Measurements from ENCODE around the gene BUD31. TPM values are rescaled to one million over a fixed set of nuclear protein-coding genes. Genes with fewer than 3 reads are reported as not detected.

Gene BUD31
- total RNA-seq, 2 donors from 2014 or later, result 36.7 to 57.0 TPM

- H3K9me3 ChIP-seq, result no peaks in the 10 kb centered on the region
- H3K36me3 ChIP-seq, result peaks cover 53% of the 10 kb centered on the region
- no peaks in the 10 kb centered on the region for H3K27me3 ChIP-seq
- TF ChIP-seq, protein P1, sequence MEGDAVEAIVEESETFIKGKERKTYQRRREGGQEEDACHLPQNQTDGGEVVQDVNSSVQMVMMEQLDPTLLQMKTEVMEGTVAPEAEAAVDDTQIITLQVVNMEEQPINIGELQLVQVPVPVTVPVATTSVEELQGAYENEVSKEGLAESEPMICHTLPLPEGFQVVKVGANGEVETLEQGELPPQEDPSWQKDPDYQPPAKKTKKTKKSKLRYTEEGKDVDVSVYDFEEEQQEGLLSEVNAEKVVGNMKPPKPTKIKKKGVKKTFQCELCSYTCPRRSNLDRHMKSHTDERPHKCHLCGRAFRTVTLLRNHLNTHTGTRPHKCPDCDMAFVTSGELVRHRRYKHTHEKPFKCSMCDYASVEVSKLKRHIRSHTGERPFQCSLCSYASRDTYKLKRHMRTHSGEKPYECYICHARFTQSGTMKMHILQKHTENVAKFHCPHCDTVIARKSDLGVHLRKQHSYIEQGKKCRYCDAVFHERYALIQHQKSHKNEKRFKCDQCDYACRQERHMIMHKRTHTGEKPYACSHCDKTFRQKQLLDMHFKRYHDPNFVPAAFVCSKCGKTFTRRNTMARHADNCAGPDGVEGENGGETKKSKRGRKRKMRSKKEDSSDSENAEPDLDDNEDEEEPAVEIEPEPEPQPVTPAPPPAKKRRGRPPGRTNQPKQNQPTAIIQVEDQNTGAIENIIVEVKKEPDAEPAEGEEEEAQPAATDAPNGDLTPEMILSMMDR (IDR thresholded peaks at IDR 0.05), result no peak
- no peak for DNase-seq (ENCODE audit: low spot score)
- H3K4me3 ChIP-seq, result no peak overlapping the region
- no peak overlapping the region for H3K27ac ChIP-seq
- peaks cover 0 to 30% of the 10 kb centered on the region in 2 donors for H3K4me1 ChIP-seq
Observed at GRCh38 chr7:99455874-99456273, 47.1 kb downstream of the BUD31 start.

DNA sequence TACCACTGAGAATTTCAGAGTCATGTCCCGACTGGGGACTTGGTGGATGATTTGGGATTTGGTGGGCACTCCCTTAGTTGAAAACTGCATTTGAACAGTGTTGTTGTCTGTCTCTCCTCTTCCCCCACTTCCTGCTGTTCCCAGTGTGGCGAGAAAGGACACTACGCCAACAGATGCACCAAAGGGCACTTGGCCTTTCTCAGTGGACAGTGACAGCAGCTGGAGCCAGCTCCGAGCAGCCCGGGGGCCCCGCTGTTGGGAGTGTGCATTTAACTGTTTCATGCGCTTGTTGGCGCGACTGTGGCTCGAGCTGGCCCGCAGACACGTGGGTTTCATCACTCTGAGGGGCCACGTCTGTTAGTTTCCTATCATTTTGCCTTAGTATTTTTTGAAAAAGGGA lies 47.5 kb downstream of the BUD31 start:
- Histone ChIP-seq H3K27ac (no peak overlapping the region), H3K36me3 (peaks cover 53% of the 10 kb centered on the region), H3K4me3 (no peak overlapping the region), H3K4me1 (peaks cover 0 to 34% of the 10 kb centered on the region in 2 donors), H3K27me3 (no peaks in the 10 kb centered on the region), H3K9me3 (no peaks in the 10 kb centered on the region)
- TF ChIP-seq, protein P1 (IDR thresholded peaks at IDR 0.05), result no peak
- no peak for DNase-seq (ENCODE audit: low spot score)

DNA sequence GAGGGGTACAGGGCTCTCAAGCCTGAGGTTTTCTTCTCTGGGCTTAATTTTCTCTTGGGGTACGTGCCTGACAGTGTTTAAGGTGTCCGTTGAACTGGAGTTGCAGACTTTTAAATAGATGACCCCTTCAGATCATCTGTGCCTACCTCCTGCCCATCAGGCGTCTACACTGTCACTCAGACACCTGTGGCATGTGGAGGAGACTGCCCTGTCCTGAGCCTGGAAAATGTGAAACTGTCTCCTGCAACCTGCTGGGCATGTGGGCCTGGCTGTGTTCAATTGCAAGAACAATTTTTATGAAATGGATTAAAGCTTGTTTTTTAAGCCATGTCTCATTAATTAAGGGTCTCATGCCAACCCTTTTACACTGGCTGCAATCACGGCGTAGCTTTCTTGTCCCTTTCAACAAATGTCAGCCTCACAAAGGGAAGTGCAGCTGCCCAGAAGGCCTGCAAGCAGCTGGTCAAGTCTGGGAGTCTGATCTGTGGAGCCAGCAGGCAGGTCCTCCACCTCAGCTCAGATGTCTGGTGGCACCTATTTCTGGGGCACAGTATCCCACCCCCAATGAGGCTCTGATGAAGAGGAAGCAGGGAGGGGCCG lies 48.4 kb downstream of the BUD31 start:
- no peaks in the 10 kb centered on the region for H3K27me3 ChIP-seq
- no peak overlapping the region for H3K27ac ChIP-seq
- no peak for DNase-seq (ENCODE audit: low spot score)
- H3K4me3 ChIP-seq, result no peak overlapping the region
- peaks cover 0 to 40% of the 10 kb centered on the region in 2 donors for H3K4me1 ChIP-seq
- no peaks in the 10 kb centered on the region for H3K9me3 ChIP-seq
- peaks cover 48% of the 10 kb centered on the region for H3K36me3 ChIP-seq
- TF ChIP-seq, protein P1 (IDR thresholded peaks at IDR 0.05), result no peak

DNA sequence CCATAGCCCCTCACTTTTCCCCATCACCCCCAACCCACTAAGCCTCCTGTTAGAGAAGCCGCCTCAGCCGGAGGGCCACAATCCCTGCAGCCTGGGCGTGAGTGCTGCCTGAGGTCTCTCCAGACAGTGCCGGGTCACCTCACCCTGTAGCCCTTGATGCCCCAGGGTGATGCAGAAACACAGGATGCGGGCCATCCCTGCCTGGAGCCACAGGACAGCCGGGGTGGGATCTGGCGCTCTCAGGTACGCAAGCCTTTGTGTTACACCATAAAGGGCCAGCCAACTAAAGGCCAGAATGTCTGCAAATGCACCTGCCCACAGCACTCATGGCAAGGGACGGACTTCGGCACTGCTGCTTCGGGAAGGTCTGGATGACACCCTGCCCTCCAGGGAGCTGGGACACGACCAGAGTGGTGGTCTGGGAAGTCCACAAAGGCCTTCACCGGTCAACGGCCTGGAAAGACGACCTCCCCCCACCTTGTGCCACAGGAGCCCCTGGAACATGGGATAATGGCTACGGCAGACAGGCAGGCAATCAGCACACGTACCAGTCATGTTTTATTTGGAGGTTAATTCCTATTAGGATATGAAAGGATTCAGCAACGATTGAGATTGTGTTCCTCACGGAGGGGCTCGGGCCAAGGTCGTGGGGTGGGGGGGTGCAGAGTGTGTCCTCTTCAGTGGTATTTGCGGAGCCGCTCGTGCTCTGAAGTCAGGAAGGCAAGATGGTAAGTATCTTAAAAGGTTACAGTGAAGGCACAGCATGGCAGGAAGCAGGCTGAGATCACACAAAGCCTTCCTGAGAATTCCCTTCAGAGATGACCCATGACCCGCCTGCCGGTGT lies 49.1 kb downstream of the BUD31 start:
- TF ChIP-seq, protein P1 (IDR thresholded peaks at IDR 0.05), result no peak
- Histone ChIP-seq H3K9me3 (no peaks in the 10 kb centered on the region), H3K36me3 (peaks cover 42% of the 10 kb centered on the region), H3K27me3 (no peaks in the 10 kb centered on the region), H3K27ac (no peak overlapping the region), H3K4me3 (no peak overlapping the region), H3K4me1 (peaks cover 0 to 40% of the 10 kb centered on the region in 2 donors)
- DNase-seq (ENCODE audit: low spot score), result no peak

DNA sequence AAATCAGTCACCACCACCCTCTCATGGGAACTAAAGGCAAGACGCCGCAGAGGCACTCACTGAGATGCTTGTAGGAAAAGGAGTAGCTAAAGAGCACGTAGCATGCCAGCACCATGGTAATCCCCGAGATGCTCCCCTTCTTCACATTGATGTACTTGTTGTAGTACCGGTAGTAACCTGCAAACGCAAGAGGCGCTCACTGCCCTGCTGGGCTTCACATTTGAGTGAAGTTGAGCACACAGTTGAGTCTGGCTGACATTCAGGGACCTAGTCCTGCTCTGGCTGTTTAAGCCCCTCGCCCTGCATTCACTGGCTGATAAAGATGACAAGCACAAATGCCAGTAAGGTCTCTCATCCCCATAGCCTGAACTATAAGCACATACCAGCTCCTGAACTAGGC lies 50.3 kb downstream of the BUD31 start:
- Histone ChIP-seq H3K4me1 (peaks cover 0 to 46% of the 10 kb centered on the region in 2 donors), H3K9me3 (no peaks in the 10 kb centered on the region), H3K4me3 (no peak overlapping the region), H3K27me3 (no peaks in the 10 kb centered on the region), H3K36me3 (peaks cover 41% of the 10 kb centered on the region), H3K27ac (no peak overlapping the region)
- DNase-seq (ENCODE audit: low spot score), result no peak
- TF ChIP-seq, protein P1 (IDR thresholded peaks at IDR 0.05), result peak in 1 of 2 donors; percentile 24
